OCI-LY3 (cell line): ENCODE results near the gene DDX11.

Experiments used
- CTCF ChIP-seq: fragments of 200-600, 300-600 bp; sonication (generic); IDR thresholded peaks from 2 replicates; pipeline ENCODE4 v1.5.1; 2014; ENCODE audit warnings: antibody characterized with exemption, low read length, low read depth
- EZH2phosphoT487 ChIP-seq: fragments of 200-600 bp; shearing (Covaris generic); IDR thresholded peaks from 2 replicates; pipeline ENCODE4 v1.6.1; 2018; ENCODE audit warnings: antibody characterized with exemption, mixed run types, low read depth

GRCh38 chr12:31117203-31118011 is 43.7 kb downstream of the DDX11 start:
- TF ChIP-seq CTCF (peak; percentile 63), EZH2phosphoT487 (no peak)
